Peyer's patch (tissue), 4 donors: ENCODE measurements around the gene LDLRAP1.

Experiments used
- CTCF ChIP-seq, 6 experiments: fragments of 450-650 bp in 4 of 6; fragments of 200-600 bp in 2 of 6; sonication (generic) in 1 of 6; IDR thresholded peaks; one replicate each; pipeline ENCODE4 v1.5.1; 2017 to 2019; ENCODE audit warnings: antibody characterized with exemption in 6 of 6, mild to moderate bottlenecking in 3 of 6, moderate library complexity in 1 of 6
- POLR2A ChIP-seq, 2 donors: fragments of 450-650 bp; IDR thresholded peaks; one replicate each; pipeline ENCODE4 v1.5.1; 2017; ENCODE audit warnings: antibody characterized with exemption in 2 of 2, mild to moderate bottlenecking in 2 of 2, moderate library complexity in 2 of 2

- TF ChIP-seq CTCF (IDR thresholded peaks at IDR 0.05), result no peak
- TF ChIP-seq POLR2A (IDR thresholded peaks at IDR 0.05), result no peak
Measured at GRCh38 chr1:25587290-25587689, 43.9 kb downstream of the LDLRAP1 start.
